HG03066 (cell line): Measurements from ENCODE around the gene PRDM5.
"Not testable (repeated sequence)": the region's sequence is repeated elsewhere in the genome, so short reads cannot be mapped to it uniquely, and the experiment has no call there.

Experiments
- ATAC-seq: cut with Tn5 transposase; IDR thresholded peaks from one replicate; pipeline ENCODE4 v1.9.1; 2021; ENCODE audit warnings: low read depth; ENCODE audit not compliant: unreplicated experiment

Gene PRDM5

DNA sequence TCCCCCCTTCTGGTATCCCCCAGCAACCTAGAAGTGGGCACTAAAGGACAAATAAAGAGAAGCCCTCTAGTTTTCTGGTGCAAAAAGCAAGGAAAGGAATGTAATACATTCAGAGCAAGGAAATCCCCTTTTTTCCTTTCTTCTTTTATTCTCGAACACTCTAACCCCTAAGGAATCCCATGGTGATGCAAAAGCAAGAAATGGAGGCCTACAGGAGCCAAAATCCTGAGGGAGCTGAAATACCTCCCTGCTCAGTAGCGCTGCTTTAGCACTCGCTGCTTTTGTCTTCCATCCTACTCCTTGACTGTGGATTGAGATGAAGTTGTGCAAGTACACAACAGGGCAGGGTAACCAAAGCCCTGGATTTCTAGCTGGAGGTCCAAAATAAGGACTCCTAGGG is 251.0 kb downstream of the PRDM5 start:
- ATAC-seq = no peak

DNA sequence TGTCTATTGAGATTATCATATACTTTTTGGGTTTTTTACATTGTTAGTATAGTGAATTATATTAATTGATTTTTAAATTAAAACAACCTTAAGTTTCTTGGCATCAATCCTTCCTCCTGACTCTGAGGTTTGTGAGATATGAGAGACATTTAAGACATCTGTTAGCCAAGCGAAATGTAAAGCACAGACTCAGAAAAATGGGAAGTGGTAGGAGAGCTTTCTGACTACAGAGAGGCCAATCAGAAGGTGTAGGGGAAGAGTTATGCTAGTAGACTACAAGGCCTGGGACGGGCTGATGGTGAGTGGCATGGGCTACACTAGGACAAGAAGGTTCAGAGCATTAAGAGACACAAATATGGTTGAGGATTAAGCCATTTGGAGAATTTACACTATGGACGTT is 255.4 kb downstream of the PRDM5 start:
- no peak for ATAC-seq

DNA sequence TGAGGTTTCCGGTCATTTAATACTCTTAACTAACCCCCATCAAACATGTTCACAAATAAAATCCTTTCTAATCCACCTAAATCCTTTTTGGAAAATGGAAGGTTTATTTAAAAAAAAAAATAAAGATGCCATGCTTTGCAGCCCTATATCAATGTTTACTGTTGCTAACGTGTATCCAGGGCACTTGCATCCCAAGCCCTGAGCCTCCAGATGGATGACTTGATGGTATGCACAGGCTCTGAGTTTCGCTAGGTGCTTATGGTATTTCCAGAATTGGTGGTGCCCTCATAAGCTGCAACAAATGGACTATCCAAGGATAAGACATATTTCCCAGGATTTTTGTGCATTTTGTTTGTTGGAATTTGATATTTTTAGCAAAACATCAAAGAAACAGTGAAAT is 257.7 kb downstream of the PRDM5 start:
- no peak for ATAC-seq

DNA sequence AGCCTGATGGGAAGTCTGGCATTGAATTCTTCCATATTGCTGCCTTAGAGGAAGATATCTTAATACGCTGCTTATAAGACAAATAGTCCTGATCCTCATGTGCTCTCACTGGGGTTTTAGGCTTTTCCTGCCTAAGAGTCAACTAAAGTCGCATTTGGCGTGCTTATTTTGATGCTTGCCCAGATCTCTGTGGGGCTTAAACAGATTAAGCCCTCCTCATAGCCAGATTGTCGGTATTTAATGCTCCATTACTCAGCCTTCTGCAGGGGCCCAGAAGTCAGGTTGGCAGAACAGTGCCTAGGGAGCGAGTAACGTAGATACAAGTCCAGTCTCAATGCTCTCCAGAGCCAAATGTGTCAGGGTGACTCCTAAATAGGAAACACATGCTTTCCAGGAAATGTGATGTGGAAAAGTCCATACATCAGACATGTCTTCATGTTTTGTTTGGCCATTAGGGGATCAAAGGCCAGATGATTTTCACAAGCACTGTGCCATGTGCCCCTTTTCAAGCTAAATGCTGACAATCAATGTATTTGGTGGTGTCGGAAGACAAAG is 262.8 kb downstream of the PRDM5 start:
- ATAC-seq = no peak

DNA sequence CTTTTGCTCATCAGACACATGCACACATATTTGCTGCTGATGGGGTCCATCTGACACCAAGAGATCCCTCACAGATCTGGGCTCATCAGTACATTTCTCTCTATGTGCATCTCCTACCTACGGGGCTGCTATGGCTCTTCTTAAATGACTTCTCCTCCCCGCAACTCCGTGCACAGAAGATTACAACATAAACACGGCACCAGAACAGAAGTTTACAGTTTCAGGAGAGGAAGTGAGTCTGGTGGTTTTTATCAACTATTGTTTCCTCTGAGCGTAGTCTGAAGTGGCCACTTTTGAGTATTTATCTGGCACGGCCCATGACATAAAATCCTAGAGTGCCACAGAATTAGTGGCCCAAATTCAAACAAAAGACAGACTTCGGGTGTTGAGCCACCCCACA is 263.8 kb downstream of the PRDM5 start:
- no peak for ATAC-seq

DNA sequence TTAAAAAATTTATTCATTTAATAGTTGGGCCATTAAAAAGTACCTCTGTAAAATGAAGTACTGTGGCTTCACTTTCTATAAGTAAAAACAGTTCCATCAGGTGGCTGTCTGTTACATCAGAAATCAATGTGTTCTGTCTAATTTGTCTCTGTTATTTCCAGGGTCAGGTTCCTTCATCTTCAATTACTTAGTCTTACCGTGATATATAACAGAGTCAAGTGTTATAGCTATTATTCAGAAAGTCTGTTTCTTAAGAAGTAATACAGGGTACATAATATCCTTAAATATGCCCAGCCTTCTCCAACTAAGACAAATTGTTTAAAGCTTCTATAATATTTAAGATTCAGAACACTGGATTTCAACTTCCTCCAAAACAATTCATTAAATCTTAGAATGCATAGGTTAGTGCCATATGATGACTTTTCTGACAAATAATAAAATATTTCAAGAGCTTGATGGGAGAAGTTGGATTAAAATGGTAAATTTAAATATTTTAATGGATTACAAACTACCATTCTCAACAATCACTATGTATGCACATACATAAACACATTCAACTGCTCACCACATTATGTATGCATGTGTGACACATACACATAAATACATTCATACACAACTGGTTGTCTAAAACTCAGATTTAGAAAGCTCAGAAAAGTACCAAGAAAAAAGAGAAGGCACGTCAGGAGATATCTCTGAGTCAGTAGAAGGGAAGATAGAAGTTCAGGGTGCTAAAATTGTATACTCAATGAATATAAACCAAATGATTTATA is 268.5 kb downstream of the PRDM5 start:
- no peak for ATAC-seq

DNA sequence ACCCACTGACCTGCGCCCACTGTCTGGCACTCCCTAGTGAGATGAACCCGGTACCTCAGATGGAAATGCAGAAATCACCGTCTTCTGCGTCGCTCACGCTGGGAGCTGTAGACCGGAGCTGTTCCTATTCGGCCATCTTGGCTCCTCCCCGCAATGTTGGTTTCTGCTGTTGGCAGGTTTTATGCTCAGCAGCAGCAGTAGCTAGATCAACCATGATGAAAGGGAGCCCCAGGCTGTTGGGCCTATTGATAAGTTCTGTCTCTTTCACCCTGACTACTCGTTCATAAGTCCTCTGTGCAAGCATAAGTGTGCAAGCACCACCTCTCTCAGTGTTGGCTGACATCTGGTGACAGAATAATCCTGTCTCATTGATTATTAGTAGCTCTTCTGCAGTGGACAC is 274.2 kb downstream of the PRDM5 start:
- not testable (repeated sequence) for ATAC-seq
